SW 1271 (cell line): ENCODE data around the gene SFI1.

ENCODE experiments used
- DNase-seq, 2 experiments: peaks; one replicate each; lab custom pipeline; 2025; lab: John Stamatoyannopoulos, UW

The SFI1 gene

GRCh38 chr22:31637891-31638618 lies 141.7 kb downstream of the SFI1 start:
- DNase-seq: no peak

GRCh38 chr22:31639436-31640039 lies 143.2 kb downstream of the SFI1 start:
- no peak for DNase-seq

- DNase-seq: peak; percentile 53 to 96
These were observed 150.1 kb downstream of the SFI1 start for GRCh38 chr22:31646186-31647019.

- DNase-seq: no peak
These were observed 150.7 kb downstream of the SFI1 start for GRCh38 chr22:31647066-31647465.

- DNase-seq: no peak
These were observed 151.4 kb downstream of the SFI1 start for GRCh38 chr22:31647523-31648320.

- DNase-seq: peak in 1 of 2 experiments; percentile 46
These were observed 154.1 kb downstream of the SFI1 start for GRCh38 chr22:31650391-31650790.

GRCh38 chr22:31651664-31652063 lies 155.3 kb downstream of the SFI1 start:
- no peak for DNase-seq

GRCh38 chr22:31652088-31652487 lies 155.8 kb downstream of the SFI1 start:
- DNase-seq: no peak

GRCh38 chr22:31652911-31653684 lies 156.8 kb downstream of the SFI1 start:
- no peak for DNase-seq

GRCh38 chr22:31653944-31654343 lies 157.6 kb downstream of the SFI1 start:
- no peak for DNase-seq

GRCh38 chr22:31654408-31654807 lies 158.1 kb downstream of the SFI1 start:
- DNase-seq: no peak

GRCh38 chr22:31659246-31659645 lies 162.9 kb downstream of the SFI1 start:
- DNase-seq: no peak

- peak in 1 of 2 experiments; percentile 58 for DNase-seq
These were observed 164.6 kb downstream of the SFI1 start for GRCh38 chr22:31660860-31661341.

- peak; percentile 75 to 86 for DNase-seq
These were observed 165.7 kb downstream of the SFI1 start, which contains the start of gene PISD for GRCh38 chr22:31661851-31662667. PISD (minus strand) TSS chr22:31662215; CDS start chr22:31662208, 7 bp downstream.

- DNase-seq: no peak
These were observed 166.3 kb downstream of the SFI1 start for GRCh38 chr22:31662668-31663037.
